ENCODE results near the gene PTPRE.
"Not testable (repeated sequence)": the region's sequence is repeated elsewhere in the genome, so short reads cannot be mapped to it uniquely, and the experiment has no call there.

PTPRE gene

GRCh38 chr10:128081222-128081621, 174.3 kb downstream of the PTPRE start:
- no peak for DNase-seq

- DNase-seq, result no peak
These were observed 174.8 kb downstream of the PTPRE start for GRCh38 chr10:128081720-128082119.

GRCh38 chr10:128083191-128083895, 176.4 kb downstream of the PTPRE start:
- DNase-seq, result no peak

- DNase-seq, result no peak
These were observed 177.5 kb downstream of the PTPRE start for GRCh38 chr10:128084364-128084763.

GRCh38 chr10:128084991-128085390, 178.1 kb downstream of the PTPRE start:
- DNase-seq, result no peak

- no peak for DNase-seq
These were observed 179.3 kb downstream of the PTPRE start for GRCh38 chr10:128086003-128086863.

GRCh38 chr10:128087146-128087883, 180.4 kb downstream of the PTPRE start:
- no peak for DNase-seq

GRCh38 chr10:128087884-128088709, 181.2 kb downstream of the PTPRE start:
- no peak for DNase-seq

- no peak for DNase-seq
These were observed 184.8 kb downstream of the PTPRE start for GRCh38 chr10:128091636-128092210.

- no peak for DNase-seq
These were observed 185.6 kb downstream of the PTPRE start for GRCh38 chr10:128092454-128092853.

- DNase-seq, result not testable (repeated sequence)
These were observed 187.7 kb downstream of the PTPRE start for GRCh38 chr10:128094596-128094995.

GRCh38 chr10:128095027-128095752, 188.3 kb downstream of the PTPRE start:
- no peak for DNase-seq

GRCh38 chr10:128095753-128096469, 189.0 kb downstream of the PTPRE start:
- DNase-seq, result no peak

- DNase-seq, result no peak
These were observed 189.7 kb downstream of the PTPRE start for GRCh38 chr10:128096486-128097199.

GRCh38 chr10:128097783-128098182, 190.9 kb downstream of the PTPRE start:
- no peak for DNase-seq

GRCh38 chr10:128098631-128099030, 191.7 kb downstream of the PTPRE start:
- no peak for DNase-seq

- DNase-seq, result no peak
These were observed 193.0 kb downstream of the PTPRE start for GRCh38 chr10:128099901-128100300.

GRCh38 chr10:128101901-128102300, 195.0 kb downstream of the PTPRE start:
- no peak for DNase-seq

- no peak for DNase-seq
These were observed 195.8 kb downstream of the PTPRE start for GRCh38 chr10:128102480-128103228.

Measured in stimulated activated CD4-positive, alpha-beta T cell treated with anti-CD3 and anti-CD28 coated beads, Interleukin-2, amount 100 ng/mL, for 48 hours (primary cell).